Measurements from ENCODE around the gene CNTN3. TPM values are rescaled to one million over a fixed set of nuclear protein-coding genes. Genes with fewer than 3 reads are reported as not detected.

The CNTN3 gene
- total RNA-seq, 4 donors from 2014 or later: 0.29 to 19.7 (median 7.8) TPM

DNA sequence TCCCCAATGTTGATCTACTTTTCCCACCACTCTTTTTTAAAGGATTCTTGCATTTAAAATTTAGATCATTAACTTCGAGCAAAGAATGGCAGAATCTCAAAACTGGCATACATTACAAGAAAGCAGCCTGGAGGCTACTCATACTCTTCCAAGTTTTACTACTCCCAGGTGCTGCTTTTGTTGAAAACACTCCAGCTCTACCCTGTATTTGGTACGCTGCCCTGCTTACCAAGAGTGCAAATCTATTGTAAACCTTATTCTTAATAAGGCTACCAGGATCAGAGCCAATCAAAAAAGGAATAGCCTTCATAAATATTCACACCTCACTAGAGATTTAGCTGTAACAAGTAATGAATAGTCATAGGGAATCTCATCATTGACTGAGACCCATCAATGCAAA lies 11.6 kb upstream of the CNTN3 start:
- no peak for DNase-seq
- no peaks in the 10 kb centered on the region for H3K9me3 ChIP-seq
- intact Hi-C loops (cut with DNase I; ENCODE audit: low total_unique reads): no loop called here
- no peaks in the 10 kb centered on the region for H3K36me3 ChIP-seq
- H3K4me3 ChIP-seq: no peak overlapping the region
- H3K27ac ChIP-seq: no peak overlapping the region
- TF ChIP-seq, protein P1, sequence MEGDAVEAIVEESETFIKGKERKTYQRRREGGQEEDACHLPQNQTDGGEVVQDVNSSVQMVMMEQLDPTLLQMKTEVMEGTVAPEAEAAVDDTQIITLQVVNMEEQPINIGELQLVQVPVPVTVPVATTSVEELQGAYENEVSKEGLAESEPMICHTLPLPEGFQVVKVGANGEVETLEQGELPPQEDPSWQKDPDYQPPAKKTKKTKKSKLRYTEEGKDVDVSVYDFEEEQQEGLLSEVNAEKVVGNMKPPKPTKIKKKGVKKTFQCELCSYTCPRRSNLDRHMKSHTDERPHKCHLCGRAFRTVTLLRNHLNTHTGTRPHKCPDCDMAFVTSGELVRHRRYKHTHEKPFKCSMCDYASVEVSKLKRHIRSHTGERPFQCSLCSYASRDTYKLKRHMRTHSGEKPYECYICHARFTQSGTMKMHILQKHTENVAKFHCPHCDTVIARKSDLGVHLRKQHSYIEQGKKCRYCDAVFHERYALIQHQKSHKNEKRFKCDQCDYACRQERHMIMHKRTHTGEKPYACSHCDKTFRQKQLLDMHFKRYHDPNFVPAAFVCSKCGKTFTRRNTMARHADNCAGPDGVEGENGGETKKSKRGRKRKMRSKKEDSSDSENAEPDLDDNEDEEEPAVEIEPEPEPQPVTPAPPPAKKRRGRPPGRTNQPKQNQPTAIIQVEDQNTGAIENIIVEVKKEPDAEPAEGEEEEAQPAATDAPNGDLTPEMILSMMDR (IDR thresholded peaks at IDR 0.05): no peak
- TF ChIP-seq POLR2A (IDR thresholded peaks at IDR 0.05): no peak
- no peaks in the 10 kb centered on the region for H3K4me1 ChIP-seq
- H3K27me3 ChIP-seq: no peaks in the 10 kb centered on the region

DNA sequence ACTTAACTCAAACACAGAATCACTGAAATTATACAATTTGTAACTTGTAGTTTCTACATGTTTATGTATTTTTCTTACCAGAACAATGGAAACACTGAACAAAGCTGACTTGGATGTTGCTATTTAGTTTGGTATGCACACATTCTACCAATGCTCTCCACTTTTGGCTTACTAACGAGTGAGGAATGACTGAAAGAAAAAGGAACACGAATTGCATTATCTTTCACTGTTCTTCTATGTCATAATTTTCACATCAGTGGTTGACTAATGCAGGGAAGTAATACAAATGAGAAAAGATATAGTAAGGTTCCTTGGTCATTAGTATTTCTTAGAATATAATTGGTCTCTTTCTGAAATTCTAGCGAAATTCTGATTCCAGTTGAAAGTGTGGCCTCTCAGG lies 9.8 kb upstream of the CNTN3 start:
- no peaks in the 10 kb centered on the region for H3K36me3 ChIP-seq
- no peaks in the 10 kb centered on the region for H3K4me1 ChIP-seq
- H3K4me3 ChIP-seq: no peak overlapping the region
- intact Hi-C loops (cut with DNase I; ENCODE audit: low total_unique reads): no loop called here
- no peaks in the 10 kb centered on the region for H3K9me3 ChIP-seq
- no peak overlapping the region for H3K27ac ChIP-seq
- H3K27me3 ChIP-seq: no peaks in the 10 kb centered on the region
- TF ChIP-seq POLR2A (IDR thresholded peaks at IDR 0.05): no peak
- TF ChIP-seq, protein P1 (IDR thresholded peaks at IDR 0.05): no peak
- no peak for DNase-seq

DNA sequence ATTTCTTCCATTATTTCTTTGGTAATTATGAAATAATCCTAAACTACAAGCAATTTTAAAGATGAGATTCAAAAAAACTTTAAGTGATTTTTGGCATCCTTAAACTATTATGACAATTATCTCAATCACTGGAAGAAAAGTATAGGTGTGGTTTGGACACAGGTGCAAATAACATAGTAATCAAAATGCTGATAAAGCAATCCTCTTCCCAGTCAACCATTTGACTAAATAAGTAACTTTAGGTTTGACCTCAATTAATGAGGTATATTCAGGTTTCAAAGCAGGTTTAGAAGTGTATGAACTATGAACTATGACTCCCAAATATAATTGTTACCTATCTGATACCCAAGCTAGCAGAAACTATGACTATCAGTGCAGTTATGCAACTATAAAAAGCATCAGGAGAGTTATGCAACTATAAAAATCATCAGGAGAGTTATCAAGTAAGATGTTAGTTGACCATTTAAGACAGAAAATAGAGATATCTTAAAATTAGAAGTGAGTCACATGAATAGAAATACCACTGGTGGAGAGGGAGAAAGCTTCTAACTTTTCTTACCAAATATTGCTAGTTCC lies 8.9 kb upstream of the CNTN3 start:
- no peak overlapping the region for H3K27ac ChIP-seq
- no peaks in the 10 kb centered on the region for H3K27me3 ChIP-seq
- TF ChIP-seq, protein P1 (IDR thresholded peaks at IDR 0.05): no peak
- no peak for TF ChIP-seq POLR2A (IDR thresholded peaks at IDR 0.05)
- no peak for DNase-seq
- no peaks in the 10 kb centered on the region for H3K36me3 ChIP-seq
- no peak overlapping the region for H3K4me3 ChIP-seq
- H3K9me3 ChIP-seq: no peaks in the 10 kb centered on the region
- no peaks in the 10 kb centered on the region for H3K4me1 ChIP-seq
- intact Hi-C loops (cut with DNase I; ENCODE audit: low total_unique reads): no loop called here

DNA sequence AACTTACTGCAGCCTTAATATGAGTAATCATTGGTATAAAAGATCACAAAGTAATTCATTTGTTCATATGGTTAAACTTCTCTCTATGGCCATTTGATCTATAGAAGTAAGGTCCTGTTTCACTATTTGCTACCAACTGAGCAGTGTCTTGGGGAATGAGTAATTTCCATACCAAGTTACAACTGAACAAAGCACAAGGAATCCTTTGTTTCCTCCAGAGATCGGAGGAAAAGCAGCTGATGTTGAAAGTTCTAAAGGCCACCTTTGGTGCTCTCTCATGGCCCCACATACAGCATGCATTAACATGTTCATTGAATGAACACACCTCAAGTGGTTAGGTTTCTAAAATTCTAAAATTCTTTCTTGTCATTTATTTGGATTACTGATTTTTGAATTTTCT lies 7.1 kb upstream of the CNTN3 start:
- Histone ChIP-seq H3K4me3 (no peak overlapping the region), H3K9me3 (no peaks in the 10 kb centered on the region), H3K36me3 (no peaks in the 10 kb centered on the region), H3K27ac (no peak overlapping the region), H3K27me3 (no peaks in the 10 kb centered on the region), H3K4me1 (no peaks in the 10 kb centered on the region)
- no peak for DNase-seq
- TF ChIP-seq, protein P1 (IDR thresholded peaks at IDR 0.05): no peak
- TF ChIP-seq POLR2A (IDR thresholded peaks at IDR 0.05): no peak
- intact Hi-C loops (cut with DNase I; ENCODE audit: low total_unique reads): no loop called here

DNA sequence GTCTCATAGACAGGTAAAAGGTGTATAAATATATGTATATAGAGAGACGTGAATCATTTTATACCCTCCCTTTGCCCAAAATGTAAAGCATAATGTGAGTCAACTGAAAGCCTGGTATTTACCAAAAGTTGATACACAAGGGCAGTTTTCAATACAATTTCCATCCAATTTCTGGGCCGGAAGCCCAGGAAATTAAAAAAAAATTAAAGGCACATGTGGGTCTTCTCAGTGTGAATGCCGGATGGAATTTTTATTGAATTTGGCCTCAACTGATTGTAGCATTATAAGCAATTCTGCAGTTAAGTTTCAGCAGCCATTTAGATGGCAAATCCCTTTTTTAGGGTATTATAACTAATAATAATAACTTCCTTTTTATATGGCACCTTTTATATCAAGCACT lies 3.3 kb upstream of the CNTN3 start:
- intact Hi-C loops (cut with DNase I; ENCODE audit: low total_unique reads): no loop called here
- no peak overlapping the region for H3K27ac ChIP-seq
- H3K4me3 ChIP-seq: no peak overlapping the region
- no peak for TF ChIP-seq POLR2A (IDR thresholded peaks at IDR 0.05)
- TF ChIP-seq, protein P1 (IDR thresholded peaks at IDR 0.05): no peak
- H3K4me1 ChIP-seq: no peaks in the 10 kb centered on the region
- H3K27me3 ChIP-seq: peaks cover 0 to 3% of the 10 kb centered on the region in 2 donors
- no peaks in the 10 kb centered on the region for H3K9me3 ChIP-seq
- H3K36me3 ChIP-seq: no peaks in the 10 kb centered on the region
- no peak for DNase-seq

Measured in uterus (tissue), 4 donors.